HEK293 (cell line): ENCODE measurements around the gene NSFL1C.

Experiments used
- BCL11A ChIP-seq: fragments of 450-650 bp; formaldehyde crosslinking; IDR thresholded peaks from 2 replicates; pipeline ENCODE4 v1.5.1; 2016; ENCODE audit warnings: low read depth, missing biosample characterization, missing genetic modification characterization
- BCL11B ChIP-seq: fragments of 450-650 bp; formaldehyde crosslinking; IDR thresholded peaks from 2 replicates; pipeline ENCODE4 v1.5.1; 2016; ENCODE audit warnings: low read depth, missing biosample characterization, missing genetic modification characterization
- EGR2 ChIP-seq: fragments of 450-650 bp; formaldehyde crosslinking; IDR thresholded peaks from 2 replicates; pipeline ENCODE4 v1.5.1; 2016; ENCODE audit warnings: low read depth, missing biosample characterization, missing genetic modification characterization
- KLF1 ChIP-seq: fragments of 450-650 bp; formaldehyde crosslinking; IDR thresholded peaks from 2 replicates; pipeline ENCODE4 v1.5.1; 2016; ENCODE audit warnings: missing biosample characterization, missing genetic modification characterization
- MYNN ChIP-seq: fragments of 450-650 bp; formaldehyde crosslinking; IDR thresholded peaks from 2 replicates; pipeline ENCODE4 v1.5.1; 2016; ENCODE audit warnings: missing biosample characterization, missing genetic modification characterization, borderline replicate concordance
- SETDB1 ChIP-seq: IDR thresholded peaks from one replicate; pipeline ENCODE4 v1.6.1; 2017; ENCODE audit warnings: mild to moderate bottlenecking, low read length, moderate library complexity, mixed read lengths; ENCODE audit not compliant: insufficient read length
- ZFP3 ChIP-seq: fragments of 450-650 bp; formaldehyde crosslinking; IDR thresholded peaks from 2 replicates; pipeline ENCODE4 v1.5.1; 2016; ENCODE audit warnings: low read depth, missing biosample characterization, missing genetic modification characterization
- ZNF16 ChIP-seq: fragments of 450-650 bp; formaldehyde crosslinking; IDR thresholded peaks from 2 replicates; pipeline ENCODE4 v1.5.1; 2016; ENCODE audit warnings: low read depth, missing biosample characterization, missing genetic modification characterization
- ZNF169 ChIP-seq: fragments of 450-650 bp; formaldehyde crosslinking; IDR thresholded peaks from 2 replicates; pipeline ENCODE4 v1.5.1; 2016; ENCODE audit warnings: missing biosample characterization, missing genetic modification characterization
- ZNF426 ChIP-seq: fragments of 450-650 bp; formaldehyde crosslinking; IDR thresholded peaks from 2 replicates; pipeline ENCODE4 v1.5.1; 2017; ENCODE audit warnings: missing biosample characterization, missing genetic modification characterization, mild to moderate bottlenecking, inconsistent platforms, moderate library complexity
- ZNF48 ChIP-seq: fragments of 450-650 bp; formaldehyde crosslinking; IDR thresholded peaks from 2 replicates; pipeline ENCODE4 v1.5.1; 2016; ENCODE audit warnings: missing biosample characterization, missing genetic modification characterization
- ZNF558 ChIP-seq: fragments of 450-650 bp; formaldehyde crosslinking; IDR thresholded peaks from 2 replicates; pipeline ENCODE4 v1.5.1; 2016; ENCODE audit warnings: missing biosample characterization, missing genetic modification characterization
- TF ChIP-seq, protein P1 (sequence below): fragments of 450-650 bp; formaldehyde crosslinking; IDR thresholded peaks from 2 replicates; pipeline ENCODE4 v1.5.1; 2016; ENCODE audit warnings: missing biosample characterization, missing genetic modification characterization
- TF ChIP-seq, protein P2 (sequence below): fragments of 450-650 bp; formaldehyde crosslinking; IDR thresholded peaks from 2 replicates; pipeline ENCODE4 v1.5.1; 2016; ENCODE audit warnings: missing biosample characterization, missing genetic modification characterization
- TF ChIP-seq, protein P3 (sequence below): fragments of 450-650 bp; formaldehyde crosslinking; conservative IDR thresholded peaks from 2 replicates; pipeline ENCODE4 v1.5.1; 2016; ENCODE audit warnings: low read depth, missing biosample characterization, missing genetic modification characterization
- TF ChIP-seq, protein P4 (sequence below): fragments of 450-650 bp; formaldehyde crosslinking; IDR thresholded peaks from 2 replicates; pipeline ENCODE4 v1.5.1; 2016; ENCODE audit warnings: missing biosample characterization, missing genetic modification characterization
- TF ChIP-seq, protein P5 (sequence below): fragments of 450-650 bp; formaldehyde crosslinking; IDR thresholded peaks from 2 replicates; pipeline ENCODE4 v1.5.1; 2016; ENCODE audit warnings: missing biosample characterization, missing genetic modification characterization
- TF ChIP-seq, protein P6 (sequence below): fragments of 450-650 bp; formaldehyde crosslinking; IDR thresholded peaks from 2 replicates; pipeline ENCODE4 v1.5.1; 2017; ENCODE audit warnings: missing biosample characterization, missing genetic modification characterization
- TF ChIP-seq, protein P7 (sequence below): fragments of 450-650 bp; formaldehyde crosslinking; IDR thresholded peaks from 2 replicates; pipeline ENCODE4 v1.5.1; 2016; ENCODE audit warnings: missing biosample characterization, missing genetic modification characterization, borderline replicate concordance

Gene NSFL1C

DNA sequence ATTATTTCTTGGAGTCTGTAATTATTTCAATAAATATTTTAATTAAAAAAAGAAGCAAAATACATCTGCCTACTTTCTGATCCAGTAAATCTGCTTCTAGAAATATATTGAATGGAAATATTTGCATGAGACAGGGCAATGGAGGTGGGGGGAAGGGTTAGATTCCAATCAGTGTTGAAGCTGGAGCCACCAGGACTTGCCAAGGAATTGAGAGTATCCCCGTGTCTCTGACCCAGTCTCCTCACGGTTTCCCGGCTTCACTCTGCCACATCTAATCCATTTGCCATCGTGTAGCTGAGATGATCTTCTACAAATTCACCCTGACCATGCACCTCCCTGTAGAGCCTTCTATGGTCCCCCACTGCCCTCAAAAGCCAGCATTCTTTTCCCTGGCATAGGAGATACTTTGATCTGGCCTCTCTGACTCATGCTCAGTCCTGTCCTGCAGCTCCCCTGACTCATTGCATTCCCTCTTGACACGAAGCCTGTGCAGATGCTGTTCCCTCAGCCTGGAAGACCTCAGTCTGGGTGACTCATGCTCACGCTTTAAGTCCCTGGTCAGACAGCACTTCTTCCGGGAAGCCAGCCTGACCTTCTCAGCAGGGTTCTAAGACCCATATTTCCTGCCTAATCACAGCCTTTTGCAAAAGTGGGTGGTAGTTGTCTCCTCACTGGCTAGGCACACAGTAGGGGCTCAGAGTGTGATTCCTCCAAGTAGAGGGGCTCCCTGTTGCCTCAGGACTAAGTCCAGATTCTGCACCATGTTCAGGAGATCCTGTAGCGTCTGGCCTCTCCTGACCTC lies 50.8 kb downstream of the NSFL1C start (continued):
- TF ChIP-seq BCL11B (tag by site-specific recombination) (no peak), SETDB1 (peak; percentile 79), ZNF426 (tag by site-specific recombination) (no peak), MYNN (tag by site-specific recombination) (no peak), ZFP3 (no peak), ZNF558 (tag by site-specific recombination) (no peak), ZNF169 (tag by site-specific recombination) (no peak), KLF1 (no peak), ZNF48 (tag by site-specific recombination) (no peak), EGR2 (tag by site-specific recombination) (no peak), BCL11A (tag by site-specific recombination) (peak; percentile 87), ZNF16 (tag by site-specific recombination) (no peak)
- TF ChIP-seq, protein P1, sequence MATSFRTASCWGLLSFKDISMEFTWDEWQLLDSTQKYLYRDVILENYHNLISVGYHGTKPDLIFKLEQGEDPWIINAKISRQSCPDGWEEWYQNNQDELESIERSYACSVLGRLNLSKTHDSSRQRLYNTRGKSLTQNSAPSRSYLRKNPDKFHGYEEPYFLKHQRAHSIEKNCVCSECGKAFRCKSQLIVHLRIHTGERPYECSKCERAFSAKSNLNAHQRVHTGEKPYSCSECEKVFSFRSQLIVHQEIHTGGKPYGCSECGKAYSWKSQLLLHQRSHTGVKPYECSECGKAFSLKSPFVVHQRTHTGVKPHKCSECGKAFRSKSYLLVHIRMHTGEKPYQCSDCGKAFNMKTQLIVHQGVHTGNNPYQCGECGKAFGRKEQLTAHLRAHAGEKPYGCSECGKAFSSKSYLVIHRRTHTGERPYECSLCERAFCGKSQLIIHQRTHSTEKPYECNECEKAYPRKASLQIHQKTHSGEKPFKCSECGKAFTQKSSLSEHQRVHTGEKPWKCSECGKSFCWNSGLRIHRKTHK (tag by site-specific recombination) = peak; percentile 26; the same call in 1 of the 2 replicates
- TF ChIP-seq, protein P2, sequence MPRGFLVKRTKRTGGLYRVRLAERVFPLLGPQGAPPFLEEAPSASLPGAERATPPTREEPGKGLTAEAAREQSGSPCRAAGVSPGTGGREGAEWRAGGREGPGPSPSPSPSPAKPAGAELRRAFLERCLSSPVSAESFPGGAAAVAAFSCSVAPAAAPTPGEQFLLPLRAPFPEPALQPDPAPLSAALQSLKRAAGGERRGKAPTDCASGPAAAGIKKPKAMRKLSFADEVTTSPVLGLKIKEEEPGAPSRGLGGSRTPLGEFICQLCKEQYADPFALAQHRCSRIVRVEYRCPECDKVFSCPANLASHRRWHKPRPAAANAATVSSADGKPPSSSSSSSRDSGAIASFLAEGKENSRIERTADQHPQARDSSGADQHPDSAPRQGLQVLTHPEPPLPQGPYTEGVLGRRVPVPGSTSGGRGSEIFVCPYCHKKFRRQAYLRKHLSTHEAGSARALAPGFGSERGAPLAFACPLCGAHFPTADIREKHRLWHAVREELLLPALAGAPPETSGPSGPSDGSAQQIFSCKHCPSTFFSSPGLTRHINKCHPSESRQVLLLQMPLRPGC = peak; percentile 79
- TF ChIP-seq, protein P3, sequence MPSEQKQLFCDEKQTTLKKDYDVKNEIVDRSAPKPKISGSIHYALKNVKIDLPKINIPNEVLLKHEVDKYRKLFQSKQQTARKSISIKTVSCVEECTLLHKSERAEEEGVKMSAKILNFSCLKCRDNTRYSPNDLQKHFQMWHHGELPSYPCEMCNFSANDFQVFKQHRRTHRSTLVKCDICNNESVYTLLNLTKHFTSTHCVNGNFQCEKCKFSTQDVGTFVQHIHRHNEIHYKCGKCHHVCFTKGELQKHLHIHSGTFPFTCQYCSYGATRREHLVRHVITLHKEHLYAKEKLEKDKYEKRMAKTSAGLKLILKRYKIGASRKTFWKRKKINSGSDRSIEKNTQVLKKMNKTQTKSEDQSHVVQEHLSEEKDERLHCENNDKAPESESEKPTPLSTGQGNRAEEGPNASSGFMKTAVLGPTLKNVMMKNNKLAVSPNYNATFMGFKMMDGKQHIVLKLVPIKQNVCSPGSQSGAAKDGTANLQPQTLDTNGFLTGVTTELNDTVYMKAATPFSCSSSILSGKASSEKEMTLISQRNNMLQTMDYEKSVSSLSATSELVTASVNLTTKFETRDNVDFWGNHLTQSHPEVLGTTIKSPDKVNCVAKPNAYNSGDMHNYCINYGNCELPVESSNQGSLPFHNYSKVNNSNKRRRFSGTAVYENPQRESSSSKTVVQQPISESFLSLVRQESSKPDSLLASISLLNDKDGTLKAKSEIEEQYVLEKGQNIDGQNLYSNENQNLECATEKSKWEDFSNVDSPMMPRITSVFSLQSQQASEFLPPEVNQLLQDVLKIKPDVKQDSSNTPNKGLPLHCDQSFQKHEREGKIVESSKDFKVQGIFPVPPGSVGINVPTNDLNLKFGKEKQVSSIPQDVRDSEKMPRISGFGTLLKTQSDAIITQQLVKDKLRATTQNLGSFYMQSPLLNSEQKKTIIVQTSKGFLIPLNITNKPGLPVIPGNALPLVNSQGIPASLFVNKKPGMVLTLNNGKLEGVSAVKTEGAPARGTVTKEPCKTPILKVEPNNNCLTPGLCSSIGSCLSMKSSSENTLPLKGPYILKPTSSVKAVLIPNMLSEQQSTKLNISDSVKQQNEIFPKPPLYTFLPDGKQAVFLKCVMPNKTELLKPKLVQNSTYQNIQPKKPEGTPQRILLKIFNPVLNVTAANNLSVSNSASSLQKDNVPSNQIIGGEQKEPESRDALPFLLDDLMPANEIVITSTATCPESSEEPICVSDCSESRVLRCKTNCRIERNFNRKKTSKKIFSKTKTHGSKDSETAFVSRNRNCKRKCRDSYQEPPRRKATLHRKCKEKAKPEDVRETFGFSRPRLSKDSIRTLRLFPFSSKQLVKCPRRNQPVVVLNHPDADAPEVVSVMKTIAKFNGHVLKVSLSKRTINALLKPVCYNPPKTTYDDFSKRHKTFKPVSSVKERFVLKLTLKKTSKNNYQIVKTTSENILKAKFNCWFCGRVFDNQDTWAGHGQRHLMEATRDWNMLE = peak; percentile 36; the same call in 1 of the 2 replicates
- TF ChIP-seq, protein P4, sequence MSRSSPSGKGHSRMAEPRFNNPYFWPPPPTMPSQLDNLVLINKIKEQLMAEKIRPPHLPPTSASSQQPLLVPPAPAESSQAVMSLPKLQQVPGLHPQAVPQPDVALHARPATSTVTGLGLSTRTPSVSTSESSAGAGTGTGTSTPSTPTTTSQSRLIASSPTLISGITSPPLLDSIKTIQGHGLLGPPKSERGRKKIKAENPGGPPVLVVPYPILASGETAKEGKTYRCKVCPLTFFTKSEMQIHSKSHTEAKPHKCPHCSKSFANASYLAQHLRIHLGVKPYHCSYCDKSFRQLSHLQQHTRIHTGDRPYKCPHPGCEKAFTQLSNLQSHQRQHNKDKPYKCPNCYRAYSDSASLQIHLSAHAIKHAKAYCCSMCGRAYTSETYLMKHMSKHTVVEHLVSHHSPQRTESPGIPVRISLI = 0 out of 2 replicates have a peak, but pooled peaks have one; percentile 20
- TF ChIP-seq, protein P5, sequence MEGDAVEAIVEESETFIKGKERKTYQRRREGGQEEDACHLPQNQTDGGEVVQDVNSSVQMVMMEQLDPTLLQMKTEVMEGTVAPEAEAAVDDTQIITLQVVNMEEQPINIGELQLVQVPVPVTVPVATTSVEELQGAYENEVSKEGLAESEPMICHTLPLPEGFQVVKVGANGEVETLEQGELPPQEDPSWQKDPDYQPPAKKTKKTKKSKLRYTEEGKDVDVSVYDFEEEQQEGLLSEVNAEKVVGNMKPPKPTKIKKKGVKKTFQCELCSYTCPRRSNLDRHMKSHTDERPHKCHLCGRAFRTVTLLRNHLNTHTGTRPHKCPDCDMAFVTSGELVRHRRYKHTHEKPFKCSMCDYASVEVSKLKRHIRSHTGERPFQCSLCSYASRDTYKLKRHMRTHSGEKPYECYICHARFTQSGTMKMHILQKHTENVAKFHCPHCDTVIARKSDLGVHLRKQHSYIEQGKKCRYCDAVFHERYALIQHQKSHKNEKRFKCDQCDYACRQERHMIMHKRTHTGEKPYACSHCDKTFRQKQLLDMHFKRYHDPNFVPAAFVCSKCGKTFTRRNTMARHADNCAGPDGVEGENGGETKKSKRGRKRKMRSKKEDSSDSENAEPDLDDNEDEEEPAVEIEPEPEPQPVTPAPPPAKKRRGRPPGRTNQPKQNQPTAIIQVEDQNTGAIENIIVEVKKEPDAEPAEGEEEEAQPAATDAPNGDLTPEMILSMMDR (tag by site-specific recombination) = no peak
- TF ChIP-seq, protein P6, sequence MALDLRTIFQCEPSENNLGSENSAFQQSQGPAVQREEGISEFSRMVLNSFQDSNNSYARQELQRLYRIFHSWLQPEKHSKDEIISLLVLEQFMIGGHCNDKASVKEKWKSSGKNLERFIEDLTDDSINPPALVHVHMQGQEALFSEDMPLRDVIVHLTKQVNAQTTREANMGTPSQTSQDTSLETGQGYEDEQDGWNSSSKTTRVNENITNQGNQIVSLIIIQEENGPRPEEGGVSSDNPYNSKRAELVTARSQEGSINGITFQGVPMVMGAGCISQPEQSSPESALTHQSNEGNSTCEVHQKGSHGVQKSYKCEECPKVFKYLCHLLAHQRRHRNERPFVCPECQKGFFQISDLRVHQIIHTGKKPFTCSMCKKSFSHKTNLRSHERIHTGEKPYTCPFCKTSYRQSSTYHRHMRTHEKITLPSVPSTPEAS (tag by site-specific recombination) = no peak
- TF ChIP-seq, protein P7, sequence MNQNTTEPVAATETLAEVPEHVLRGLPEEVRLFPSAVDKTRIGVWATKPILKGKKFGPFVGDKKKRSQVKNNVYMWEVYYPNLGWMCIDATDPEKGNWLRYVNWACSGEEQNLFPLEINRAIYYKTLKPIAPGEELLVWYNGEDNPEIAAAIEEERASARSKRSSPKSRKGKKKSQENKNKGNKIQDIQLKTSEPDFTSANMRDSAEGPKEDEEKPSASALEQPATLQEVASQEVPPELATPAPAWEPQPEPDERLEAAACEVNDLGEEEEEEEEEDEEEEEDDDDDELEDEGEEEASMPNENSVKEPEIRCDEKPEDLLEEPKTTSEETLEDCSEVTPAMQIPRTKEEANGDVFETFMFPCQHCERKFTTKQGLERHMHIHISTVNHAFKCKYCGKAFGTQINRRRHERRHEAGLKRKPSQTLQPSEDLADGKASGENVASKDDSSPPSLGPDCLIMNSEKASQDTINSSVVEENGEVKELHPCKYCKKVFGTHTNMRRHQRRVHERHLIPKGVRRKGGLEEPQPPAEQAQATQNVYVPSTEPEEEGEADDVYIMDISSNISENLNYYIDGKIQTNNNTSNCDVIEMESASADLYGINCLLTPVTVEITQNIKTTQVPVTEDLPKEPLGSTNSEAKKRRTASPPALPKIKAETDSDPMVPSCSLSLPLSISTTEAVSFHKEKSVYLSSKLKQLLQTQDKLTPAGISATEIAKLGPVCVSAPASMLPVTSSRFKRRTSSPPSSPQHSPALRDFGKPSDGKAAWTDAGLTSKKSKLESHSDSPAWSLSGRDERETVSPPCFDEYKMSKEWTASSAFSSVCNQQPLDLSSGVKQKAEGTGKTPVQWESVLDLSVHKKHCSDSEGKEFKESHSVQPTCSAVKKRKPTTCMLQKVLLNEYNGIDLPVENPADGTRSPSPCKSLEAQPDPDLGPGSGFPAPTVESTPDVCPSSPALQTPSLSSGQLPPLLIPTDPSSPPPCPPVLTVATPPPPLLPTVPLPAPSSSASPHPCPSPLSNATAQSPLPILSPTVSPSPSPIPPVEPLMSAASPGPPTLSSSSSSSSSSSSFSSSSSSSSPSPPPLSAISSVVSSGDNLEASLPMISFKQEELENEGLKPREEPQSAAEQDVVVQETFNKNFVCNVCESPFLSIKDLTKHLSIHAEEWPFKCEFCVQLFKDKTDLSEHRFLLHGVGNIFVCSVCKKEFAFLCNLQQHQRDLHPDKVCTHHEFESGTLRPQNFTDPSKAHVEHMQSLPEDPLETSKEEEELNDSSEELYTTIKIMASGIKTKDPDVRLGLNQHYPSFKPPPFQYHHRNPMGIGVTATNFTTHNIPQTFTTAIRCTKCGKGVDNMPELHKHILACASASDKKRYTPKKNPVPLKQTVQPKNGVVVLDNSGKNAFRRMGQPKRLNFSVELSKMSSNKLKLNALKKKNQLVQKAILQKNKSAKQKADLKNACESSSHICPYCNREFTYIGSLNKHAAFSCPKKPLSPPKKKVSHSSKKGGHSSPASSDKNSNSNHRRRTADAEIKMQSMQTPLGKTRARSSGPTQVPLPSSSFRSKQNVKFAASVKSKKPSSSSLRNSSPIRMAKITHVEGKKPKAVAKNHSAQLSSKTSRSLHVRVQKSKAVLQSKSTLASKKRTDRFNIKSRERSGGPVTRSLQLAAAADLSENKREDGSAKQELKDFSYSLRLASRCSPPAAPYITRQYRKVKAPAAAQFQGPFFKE (tag by site-specific recombination) = no peak
